ENCODE data around the gene DNAJB4.

- TF ChIP-seq GATA3 (IDR thresholded peaks at IDR 0.05; ENCODE audit: low read depth, low read length), result no peak
- no peak for TF ChIP-seq GATA2 (IDR thresholded peaks at IDR 0.05; ENCODE audit: low read depth, low read length)
Observed at GRCh38 chr1:77958850-77959249, 45.9 kb upstream of the DNAJB4 start.

All from SH-SY5Y (cell line).